ENCODE results near the gene NEUROD2.

- no peak for TF ChIP-seq ZNF274 (IDR thresholded peaks at IDR 0.05; ENCODE audit: low read depth, low read length)
- no peak for TF ChIP-seq YY1 (IDR thresholded peaks at IDR 0.05; ENCODE audit: insufficient read depth, insufficient read length)
- TF ChIP-seq SUZ12 (IDR thresholded peaks at IDR 0.05; ENCODE audit: extremely low read depth, insufficient read depth, insufficient read length): no peak
These were observed 21.2 kb upstream of the NEUROD2 start for GRCh38 chr17:39628655-39629493.
